HG03108 (cell line): ENCODE measurements around the gene ATG16L2.
"Not testable (repeated sequence)": the region's sequence is repeated elsewhere in the genome, so short reads cannot be mapped to it uniquely, and the experiment has no call there.

Experiments used
- ATAC-seq: cut with Tn5 transposase; IDR thresholded peaks from one replicate; pipeline ENCODE4 v1.9.1; 2021; ENCODE audit warnings: moderate library complexity; ENCODE audit not compliant: unreplicated experiment

The ATG16L2 gene

DNA sequence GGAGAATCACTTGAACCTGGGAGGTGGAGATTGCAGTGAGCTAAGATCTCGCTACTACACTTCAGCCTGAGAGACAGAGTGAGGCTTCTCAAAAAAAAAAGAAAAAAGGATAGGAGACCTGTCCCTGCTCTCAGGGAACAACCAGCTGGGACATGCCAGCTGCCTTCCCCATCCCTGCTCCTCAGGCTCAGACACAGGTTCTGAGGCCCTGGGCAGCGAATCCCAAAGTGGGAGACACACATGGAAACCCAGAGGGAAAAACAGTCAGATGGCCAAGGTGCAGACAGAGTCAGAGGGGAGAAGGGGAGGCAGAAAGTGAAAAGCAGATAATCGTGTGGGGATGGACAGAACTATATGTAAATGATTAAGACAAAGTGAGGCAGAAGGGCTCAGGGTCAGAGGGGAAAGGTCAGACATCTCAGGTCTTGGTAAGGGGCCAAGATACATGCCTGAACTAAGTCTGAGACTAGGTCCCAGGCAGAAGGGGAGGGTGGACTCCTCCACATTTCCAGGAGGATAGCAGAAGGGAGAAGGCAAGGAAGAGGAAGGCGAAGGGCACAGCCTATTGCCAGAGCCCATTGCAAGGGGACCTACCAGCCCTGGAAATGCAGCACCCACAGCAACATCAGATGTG is 34.6 kb upstream of the ATG16L2 start:
- ATAC-seq = no peak

DNA sequence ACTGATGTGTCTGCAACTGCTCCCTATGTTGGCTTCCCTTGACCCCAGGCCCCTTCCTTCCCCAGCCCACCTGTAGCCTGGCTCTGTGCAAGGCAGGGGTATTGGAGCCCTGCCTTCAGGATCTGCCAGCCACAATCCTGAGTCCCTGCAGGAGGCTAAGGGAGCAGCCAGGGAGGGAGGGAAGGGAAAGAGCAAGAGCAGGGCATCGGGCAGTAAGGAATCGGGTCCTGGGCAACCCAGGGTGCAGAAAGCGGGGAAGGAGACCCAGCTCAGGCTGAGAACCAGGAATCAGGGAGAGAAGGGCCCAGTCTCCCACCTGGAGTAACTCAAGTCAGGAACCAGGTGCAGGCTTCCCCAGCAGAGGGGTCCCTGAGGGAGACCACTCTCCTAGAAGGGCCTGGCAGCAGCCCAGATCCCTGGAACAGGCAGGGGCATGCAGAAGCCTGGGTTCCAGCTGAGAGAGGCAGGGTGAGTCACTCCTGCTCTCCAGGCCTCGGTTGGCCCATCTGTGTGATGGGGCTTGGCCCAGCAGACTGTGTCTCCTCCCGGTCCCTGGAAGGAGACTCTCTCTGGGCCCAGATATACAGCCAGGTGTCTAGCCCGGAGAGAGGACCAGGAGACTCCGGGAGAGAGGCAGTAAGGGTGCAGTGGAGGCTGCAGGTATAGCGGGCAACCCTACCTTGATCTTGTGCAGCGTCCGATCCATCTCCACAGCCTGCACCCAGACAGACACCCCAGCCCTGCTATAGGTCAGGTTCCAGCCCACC is 33.7 kb upstream of the ATG16L2 start:
- no peak for ATAC-seq

DNA sequence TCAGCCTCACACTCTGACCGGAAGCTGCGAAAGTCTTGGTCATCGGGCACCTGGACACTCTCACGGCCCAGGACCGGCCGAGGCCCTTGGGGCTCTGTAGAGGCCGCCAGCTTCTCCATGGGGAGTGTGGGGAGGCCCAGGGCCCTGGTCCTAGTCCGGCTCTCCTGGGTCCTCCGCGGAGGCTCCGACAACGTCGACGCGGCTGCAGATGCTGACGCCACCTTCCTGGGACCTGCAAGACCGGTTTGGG is 33.2 kb upstream of the ATG16L2 start:
- ATAC-seq = no peak

DNA sequence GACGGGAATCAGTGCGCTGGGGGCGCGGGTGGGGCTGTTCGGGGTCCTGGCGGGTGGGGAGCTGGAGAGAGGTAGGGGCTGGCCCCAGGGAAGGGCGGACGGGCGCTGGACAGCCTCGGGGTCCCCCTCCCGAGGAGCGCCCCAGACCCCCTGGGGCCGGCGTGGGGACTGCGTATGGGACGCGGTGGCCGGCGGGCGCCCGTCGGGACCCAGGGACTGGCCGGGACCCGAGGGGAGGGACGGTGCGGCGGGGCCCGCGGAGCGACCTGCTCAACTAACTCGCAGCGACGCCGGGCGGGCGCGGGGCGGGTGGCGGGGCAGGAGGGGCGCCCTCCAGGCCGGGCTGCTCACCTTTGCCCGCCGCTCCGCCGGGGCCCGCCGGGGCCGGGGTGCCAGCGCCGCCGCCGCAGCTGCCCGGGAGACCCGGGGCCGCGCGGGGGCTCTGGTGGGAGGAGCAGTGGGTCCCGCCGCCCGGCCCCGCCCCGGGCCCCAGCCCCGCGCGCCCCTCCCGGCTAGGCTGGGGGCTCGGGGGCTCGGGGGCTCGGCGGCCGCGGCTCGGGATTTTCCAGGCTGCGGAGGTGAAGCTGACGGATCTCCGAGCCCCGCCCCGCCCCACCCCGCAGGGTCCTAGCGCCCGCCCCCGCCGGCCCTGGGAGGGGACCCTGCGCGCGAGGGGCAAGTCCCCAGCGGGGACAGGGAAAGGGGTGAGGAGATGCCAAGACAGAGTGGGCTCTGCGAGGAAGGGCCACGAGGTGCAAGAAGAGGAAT is 32.7 kb upstream of the ATG16L2 start:
- no peak for ATAC-seq

DNA sequence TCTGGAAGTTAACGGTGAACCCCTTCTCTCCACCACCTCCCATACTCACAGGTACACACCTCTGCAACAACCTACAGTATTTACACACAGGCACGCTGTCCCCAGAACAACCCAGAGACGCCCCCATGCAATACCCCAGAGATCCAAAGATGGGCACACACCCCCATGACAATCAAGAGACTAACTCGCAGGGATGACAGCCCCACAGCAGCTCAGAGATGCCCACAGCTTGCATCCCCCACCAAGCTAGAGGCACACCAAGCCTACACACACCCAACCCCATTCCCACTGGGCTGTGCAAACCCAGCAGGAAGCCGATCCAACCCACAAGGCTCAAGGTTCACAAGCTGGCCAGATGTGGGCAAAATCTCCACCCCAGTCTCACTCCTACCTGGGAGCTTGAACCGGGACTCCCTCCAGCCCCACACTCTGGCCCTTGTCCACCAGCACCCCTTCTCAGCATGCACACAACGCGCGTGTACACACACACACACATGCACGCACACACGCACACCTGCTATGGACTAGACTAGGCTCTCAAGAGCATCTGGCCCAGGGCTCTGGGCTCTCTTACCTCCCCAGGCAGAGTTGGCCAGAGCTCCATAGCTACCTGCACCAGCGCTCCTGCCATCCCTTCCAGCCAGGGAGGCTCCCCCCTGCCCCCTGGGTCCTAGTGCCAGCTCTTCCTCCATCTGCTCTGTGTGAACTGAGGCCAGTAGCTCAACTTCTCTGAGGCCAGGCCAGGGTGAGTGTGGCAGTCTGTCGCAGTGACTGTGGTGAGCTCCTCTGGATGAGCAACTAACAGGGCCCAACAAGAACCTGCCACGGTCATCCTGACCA is 31.9 kb upstream of the ATG16L2 start:
- no peak for ATAC-seq

DNA sequence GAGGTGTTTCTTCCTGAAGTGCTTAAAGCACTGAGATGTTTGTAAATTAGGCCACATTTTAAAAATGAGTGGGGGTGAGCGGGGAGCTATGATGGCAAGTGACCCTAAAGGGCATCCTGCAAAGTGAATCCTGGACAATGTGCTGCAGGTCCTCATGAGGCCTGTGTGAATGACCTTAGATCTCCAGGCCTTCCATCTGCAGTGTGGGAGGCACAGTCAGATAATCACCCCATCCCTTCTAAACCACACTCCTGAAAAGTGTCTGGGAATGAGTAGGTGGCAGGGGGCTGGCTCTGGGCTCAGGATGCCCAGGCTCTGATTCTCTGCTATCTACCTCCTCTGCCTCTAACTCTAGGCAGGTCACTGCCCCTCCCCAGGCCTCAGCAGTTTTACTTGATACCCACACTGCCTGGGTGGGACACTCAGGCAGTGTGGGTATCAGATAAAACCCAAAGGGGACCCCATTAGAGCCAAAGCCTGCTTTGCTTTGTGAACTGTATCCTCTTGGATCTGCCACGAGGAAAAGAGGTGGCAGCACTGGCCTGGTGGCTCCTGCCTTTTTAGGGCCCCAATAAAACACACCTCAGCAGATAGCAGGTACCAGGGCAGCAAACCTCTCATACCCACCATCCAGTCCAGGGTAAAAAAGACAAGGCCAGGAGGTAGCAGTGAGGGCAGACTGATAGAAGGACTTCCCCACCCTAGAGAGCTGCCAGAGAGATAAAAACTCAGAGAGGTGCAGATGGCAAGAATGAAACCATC is 30.9 kb upstream of the ATG16L2 start:
- no peak for ATAC-seq

DNA sequence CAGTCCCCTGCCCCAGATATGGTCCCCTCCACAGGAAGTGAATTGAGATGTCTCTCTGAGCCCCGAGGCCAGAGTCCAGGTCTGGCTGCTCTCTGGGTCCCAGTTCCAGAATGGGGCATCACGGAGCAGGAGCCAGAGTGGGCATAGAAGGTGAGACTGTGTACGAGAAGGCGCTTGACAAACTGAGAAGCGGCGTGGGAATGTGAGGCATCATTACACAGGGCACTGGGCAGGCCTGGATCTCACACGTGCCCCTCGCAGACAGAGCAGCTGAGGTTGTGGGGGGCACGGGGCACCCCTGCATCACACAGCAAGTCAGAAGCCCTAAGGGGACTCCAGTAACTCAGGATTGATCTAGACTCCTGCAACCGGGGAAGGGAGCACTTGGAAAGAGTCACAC is 29.5 kb upstream of the ATG16L2 start:
- ATAC-seq = no peak

DNA sequence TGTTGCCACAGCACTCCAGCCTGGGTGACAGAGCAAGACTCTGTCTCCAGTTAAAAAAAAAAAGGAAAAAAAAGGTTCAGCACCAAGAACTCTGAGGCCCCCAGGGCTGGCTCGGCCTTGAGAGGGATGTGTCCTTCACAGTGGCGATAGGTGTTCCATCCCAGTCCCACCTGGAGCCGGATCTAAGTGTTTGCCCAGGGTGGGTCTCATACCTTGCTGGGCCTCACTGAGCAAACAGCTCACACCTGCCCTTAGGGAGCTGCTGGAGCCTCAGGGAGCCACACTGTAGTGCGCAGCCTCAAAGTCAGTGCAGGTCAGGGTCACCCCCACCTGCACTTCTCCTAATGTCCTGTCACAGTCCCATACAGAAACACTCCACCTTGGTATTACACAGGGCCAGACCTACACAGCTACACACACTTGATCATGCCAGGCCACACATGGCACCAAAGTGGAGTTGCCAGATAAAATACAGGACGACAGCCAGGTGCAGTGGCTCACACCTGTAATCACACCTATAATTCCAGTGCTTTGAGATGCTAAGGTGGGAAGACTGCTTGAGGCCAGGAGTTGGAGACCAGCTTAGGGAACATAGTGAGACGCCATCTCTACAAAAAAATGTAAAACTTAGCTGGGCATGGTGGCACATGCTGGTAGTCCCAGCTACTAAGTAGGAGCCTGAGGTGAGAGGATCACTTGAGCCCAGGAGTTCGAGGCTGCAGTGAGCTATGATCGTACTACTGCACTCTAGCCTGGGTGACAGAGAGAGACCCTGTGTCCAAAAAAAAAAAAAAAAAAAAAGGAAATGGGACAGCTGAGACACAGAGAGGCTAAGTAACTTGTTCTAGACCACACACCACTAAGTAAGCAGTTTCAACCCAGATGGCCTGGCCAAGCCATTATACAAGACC is 27.7 kb upstream of the ATG16L2 start:
- no peak for ATAC-seq

DNA sequence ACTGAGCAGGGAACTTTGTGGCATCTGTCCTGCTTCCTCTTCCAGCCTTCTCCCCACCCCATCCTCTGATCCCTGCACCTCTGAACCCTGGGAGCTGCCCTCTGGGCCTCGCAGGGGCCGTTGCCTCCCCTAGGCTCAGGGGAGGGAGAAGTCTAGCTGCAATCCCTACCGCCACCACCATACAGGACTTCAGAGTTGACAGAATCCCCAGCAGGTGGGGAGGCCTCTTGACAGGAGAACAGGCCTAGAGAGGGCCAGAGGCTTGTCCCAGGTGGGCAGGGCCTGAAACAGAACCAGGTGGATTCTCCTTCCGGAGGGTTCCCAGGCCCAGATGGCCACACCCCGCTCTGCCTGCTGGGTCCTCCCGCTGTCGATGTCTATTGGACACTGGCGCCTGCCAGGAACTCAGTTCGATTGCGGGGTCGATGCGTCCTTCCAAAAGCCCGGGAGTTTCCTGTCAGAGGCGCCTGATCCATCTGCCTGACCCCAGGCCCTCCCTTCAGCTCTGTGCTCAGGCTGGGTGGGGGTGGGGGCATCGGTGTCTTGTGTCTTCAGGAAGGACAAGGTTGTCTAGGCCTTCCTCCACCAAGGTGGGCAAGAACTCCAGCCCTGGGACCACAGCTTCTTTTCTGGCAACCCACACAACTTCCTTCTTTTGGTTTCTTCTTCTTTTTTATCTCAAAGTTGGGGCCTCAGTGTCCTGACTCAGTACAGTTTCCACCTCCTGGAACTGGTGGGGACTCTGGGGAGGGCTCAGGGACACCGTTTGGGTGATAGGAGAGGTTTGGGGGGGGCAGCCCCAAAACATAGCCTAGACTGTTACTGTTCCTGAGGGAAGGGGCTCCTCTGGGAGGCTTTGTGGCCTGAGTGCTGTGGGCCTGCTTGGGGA is 26.8 kb upstream of the ATG16L2 start:
- ATAC-seq = no peak

DNA sequence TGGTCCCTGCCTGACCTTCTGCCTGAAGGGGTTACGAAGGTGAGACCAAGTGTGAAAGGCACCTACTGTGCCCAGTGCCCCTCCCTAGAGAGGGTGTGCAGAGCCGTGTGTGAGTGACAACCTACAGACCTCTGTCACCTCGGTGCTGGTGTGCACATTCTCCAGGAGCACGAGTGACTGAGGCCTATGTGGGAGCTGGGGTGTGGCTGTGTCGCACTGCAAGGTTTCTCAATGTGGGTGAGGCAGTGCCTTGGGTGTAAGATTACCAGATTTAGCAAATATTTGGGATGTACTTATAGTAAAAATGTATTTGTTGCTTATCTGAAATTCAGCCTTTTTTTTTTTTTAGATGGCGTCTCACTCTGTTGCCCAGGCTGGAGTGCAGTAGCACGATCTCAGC is 26.0 kb upstream of the ATG16L2 start:
- no peak for ATAC-seq

DNA sequence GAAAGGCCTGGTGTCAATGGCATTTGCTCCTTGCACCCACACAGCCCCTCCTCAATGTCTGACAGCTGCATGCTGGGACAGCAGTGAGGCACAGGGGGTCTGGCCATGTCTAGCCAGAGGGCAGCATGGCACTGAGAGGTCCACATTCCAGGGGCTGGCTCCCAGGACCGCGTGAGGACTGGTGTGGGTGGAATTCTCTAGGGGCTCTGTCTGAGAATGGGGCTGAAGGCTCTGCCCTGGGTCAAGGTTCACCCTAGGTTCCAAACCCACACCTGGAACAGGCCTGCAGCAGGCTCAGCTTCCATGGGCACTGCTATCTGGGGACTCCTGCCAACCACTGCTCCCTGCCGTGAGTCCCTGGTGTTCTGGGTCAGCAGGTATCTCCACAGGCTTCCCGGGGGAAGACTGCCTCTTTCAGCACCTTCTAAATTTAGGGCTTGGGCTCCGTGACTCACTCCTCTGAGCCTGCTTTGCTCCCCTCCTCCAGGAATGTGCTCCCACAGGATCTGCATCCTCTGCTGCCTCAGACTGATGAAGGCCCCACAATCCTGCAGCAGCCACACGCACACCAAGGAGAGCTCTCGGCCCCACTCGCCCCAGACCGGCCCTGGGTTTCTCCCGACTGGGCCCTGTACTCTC is 24.6 kb upstream of the ATG16L2 start:
- ATAC-seq = no peak

DNA sequence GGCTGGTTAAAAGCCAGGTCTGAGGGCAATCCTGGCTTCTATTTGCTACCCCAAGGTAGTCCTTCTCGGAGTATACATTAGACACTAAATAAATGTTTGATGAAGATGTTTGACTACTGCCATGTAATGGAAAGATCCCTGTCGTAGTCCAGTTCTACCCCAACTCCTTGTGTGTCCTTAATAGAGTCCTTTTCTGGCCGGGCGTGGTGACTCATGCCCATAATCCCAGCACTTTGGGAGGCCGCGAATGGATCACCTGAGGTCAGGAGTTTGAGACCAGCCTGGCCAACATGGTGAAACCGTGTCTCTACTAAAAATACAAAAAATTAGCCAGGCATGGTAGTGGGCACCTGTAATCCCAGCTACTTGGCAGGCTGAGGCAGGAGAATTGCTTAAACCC is 23.0 kb upstream of the ATG16L2 start:
- not testable (repeated sequence) for ATAC-seq

DNA sequence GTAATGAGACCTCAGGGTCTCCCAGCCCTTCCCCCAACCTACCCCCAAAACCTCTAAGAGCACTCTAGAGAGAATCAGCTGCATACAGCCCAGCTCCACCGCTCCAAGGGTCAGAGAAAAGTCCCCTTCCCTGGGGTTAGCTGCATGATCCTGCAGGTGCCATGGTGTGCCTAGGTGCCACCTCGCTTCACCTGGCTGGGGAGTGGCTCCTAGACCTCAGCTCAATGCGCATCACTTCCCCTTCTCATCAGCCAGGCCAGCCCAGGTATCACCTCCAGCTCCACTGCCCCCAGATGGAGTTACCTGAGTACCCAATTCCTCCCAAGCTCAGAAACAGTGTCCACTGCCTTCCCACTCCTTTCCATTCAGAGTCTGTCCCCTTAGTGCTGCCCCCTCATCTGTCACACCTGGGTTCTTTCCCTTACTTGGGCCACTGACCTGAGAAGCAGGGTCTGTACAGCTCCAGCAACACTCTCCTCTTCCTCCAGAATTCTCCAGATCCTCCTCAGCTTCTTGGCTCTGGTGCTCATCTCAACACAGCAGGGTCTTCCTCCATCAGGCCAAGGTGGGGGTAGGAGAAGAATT is 21.7 kb upstream of the ATG16L2 start:
- no peak for ATAC-seq

DNA sequence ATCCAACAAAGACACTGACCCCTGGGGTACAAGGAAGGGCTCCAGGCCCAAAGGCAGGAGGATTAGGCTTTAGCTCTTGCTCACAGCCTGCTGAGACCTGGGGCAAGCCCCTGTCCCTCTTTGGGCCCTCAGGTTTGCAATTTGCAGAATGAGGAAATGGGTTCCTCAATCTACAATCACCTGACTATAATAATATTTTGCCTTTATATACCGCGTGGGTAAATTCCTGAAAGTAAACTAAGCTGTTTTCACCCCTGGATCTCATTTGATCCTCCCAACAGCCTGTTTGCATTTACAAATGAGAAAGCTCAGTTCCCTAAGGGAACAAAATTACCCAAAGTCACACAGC is 21.2 kb upstream of the ATG16L2 start:
- ATAC-seq = no peak

DNA sequence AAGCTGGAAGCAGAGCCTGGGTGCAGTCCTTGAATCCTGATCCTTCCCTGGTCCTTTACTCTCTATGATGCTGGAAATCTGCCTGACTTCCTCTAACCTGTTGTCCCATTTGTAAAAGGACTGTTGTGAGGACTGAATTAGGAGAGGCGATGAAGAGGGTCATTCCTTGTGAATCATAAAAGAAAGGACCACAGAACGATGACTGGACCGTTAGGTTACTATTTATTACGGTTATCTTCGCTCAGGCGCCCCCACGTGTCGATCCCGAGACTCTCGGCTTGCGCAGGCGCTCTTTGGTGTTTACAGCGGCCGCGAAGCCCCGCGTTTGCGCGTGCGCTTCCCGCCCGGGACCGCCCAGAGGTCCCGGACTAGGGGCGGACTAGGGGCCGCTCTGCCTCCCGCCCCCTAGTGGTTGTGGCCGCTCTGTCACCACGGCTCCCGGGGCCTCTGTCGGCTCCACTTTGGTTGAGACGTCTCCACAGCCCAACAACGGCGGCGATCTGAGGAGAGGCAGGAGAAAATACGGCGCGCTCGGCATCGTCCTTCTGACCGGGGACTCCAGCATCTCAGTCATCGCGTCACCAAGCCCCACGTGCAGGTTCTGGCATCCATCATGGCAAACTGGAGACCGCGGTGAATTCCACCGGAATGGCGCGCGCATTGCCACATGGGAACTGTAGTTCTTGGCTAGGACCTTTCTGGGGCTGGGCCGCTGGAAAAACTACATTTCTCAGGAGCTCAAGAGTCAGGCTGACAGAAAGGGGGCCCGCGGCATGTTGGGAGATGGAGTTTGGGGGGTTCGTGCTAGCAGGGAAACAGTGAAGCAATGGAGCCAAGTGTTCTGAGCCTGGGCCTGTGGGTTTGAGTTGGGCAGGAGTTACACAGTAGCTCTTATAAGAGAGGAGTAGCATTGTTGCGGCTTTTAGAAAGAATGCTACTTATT is 20.5 kb upstream of the ATG16L2 start, which contains the start of gene STARD10:
TSS of gene STARD10 (minus strand) at position 623 of the 943 bp plus-strand sequence. CDS start 12,866 bp downstream, outside the sequence.
- ATAC-seq = peak; percentile 86

DNA sequence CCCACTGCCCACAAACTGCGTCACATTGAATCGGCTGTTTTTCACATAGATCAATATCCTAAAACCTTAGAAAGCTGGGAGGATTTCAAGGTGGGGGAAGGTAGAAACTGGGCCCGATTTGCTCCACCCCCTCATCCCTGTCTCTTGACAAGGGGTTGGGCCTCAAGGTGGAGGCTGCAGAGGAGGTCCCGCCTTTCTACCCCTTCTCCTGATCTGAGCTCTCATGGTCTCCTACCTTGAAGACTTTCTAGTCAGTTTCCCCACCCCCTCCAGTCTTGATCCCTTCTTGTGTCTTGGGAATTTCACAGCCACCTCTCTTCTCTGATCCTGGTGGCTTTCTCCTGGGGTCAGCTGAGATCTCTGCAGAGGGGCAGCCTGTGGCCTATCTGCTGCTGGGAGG is 15.8 kb upstream of the ATG16L2 start:
- no peak for ATAC-seq

DNA sequence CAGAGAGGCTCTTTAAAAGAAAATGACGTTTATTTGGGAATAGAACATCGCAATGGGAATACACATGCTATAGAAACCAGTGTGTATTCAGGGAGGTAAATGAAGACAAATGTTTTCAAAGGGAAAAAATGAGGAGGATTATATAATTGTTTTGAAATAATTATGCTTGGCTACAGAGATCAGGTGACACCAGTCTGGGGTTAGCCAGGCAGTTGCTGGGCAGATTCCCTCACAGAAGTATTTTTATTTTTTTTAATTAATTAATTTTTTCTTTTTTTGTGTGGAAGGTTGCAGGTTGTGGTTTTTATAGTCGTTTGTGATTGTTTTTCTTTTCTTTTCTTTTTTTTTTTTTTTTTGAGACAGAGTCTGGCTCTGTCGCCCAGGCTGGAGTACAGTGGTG is 14.8 kb upstream of the ATG16L2 start:
- ATAC-seq = no peak
